SK-N-SH (cell line): ENCODE data around the gene RPL29.

ENCODE experiments used
- CTCF ChIP-seq: fragments of 200-600 bp; sonication (generic); IDR thresholded peaks from 2 replicates; pipeline ENCODE4 v1.6.1; 2017; ENCODE audit warnings: antibody characterized with exemption, mild to moderate bottlenecking, moderate library complexity
- FOXM1 ChIP-seq: IDR thresholded peaks from 2 replicates; pipeline ENCODE4 v1.4.0; 2012; ENCODE audit warnings: low read depth, mild to moderate bottlenecking
- JUND ChIP-seq: IDR thresholded peaks from 2 replicates; pipeline ENCODE4 v1.4.0; 2012
- POLR2AphosphoS5 ChIP-seq: IDR thresholded peaks from 2 replicates; pipeline ENCODE4 v1.6.1; 2012; ENCODE audit warnings: low read depth, low read length
- RAD21 ChIP-seq: IDR thresholded peaks from 2 replicates; pipeline ENCODE4 v1.6.1; 2012; ENCODE audit warnings: mild to moderate bottlenecking, low read length
- RCOR1 ChIP-seq: fragments of 150-350 bp; IDR thresholded peaks from 2 replicates; pipeline ENCODE4 v1.6.1; 2017; ENCODE audit warnings: antibody characterized with exemption, low read length
- USF2 ChIP-seq: fragments of 150-350 bp; IDR thresholded peaks from 2 replicates; pipeline ENCODE4 v1.6.1; 2017; ENCODE audit warnings: antibody characterized with exemption, low read length, low read depth, borderline replicate concordance

- TF ChIP-seq CTCF (no peak), FOXM1 (no peak), RAD21 (no peak), RCOR1 (no peak), JUND (no peak), USF2 (no peak), POLR2AphosphoS5 (no peak)
These were observed 7.1 kb upstream of the RPL29 start for GRCh38 chr3:52002748-52003147.
